Endothelial cell (in vitro differentiated cells): ENCODE data around the gene SPEF1. TPM values are rescaled to one million over a fixed set of nuclear protein-coding genes. Genes with fewer than 3 reads are reported as not detected.

Experiments
- DNase-seq: peaks from one replicate; pipeline ENCODE4 v3.0.0; 2021; ENCODE audit warnings: low spot score
- H3K27ac Mint-ChIP-seq: one replicate; pipeline ENCODE4 v1.8.0; 2021; ENCODE audit warnings: mixed read lengths, inconsistent platforms; ENCODE audit not compliant: unreplicated experiment
- H3K27me3 Mint-ChIP-seq: one replicate; pipeline ENCODE4 v1.8.0; 2021; ENCODE audit warnings: mild to moderate bottlenecking, moderate library complexity, mixed read lengths, inconsistent platforms; ENCODE audit not compliant: unreplicated experiment
- H3K36me3 Mint-ChIP-seq: one replicate; pipeline ENCODE4 v1.8.0; 2021; ENCODE audit warnings: mild to moderate bottlenecking, low read depth, mixed read lengths, inconsistent platforms; ENCODE audit not compliant: unreplicated experiment
- H3K4me1 Mint-ChIP-seq: one replicate; pipeline ENCODE4 v1.8.0; 2021; ENCODE audit warnings: mild to moderate bottlenecking, mixed read lengths, inconsistent platforms; ENCODE audit not compliant: unreplicated experiment
- H3K4me3 Mint-ChIP-seq: one replicate; pipeline ENCODE4 v1.8.0; 2021; ENCODE audit warnings: mild to moderate bottlenecking, mixed read lengths, inconsistent platforms; ENCODE audit not compliant: unreplicated experiment
- H3K9me3 Mint-ChIP-seq: one replicate; pipeline ENCODE4 v1.8.0; 2021; ENCODE audit warnings: mixed read lengths, inconsistent platforms; ENCODE audit not compliant: unreplicated experiment
- CTCF ChIP-seq: fragments of 200-600 bp; sonication (generic); IDR thresholded peaks from one replicate; pipeline ENCODE4 v1.5.0; 2021; ENCODE audit warnings: antibody characterized with exemption; ENCODE audit not compliant: unreplicated experiment
- total RNA-seq: library from RNA; stranded (reverse); fragmentation: NEBNext Ultra II Directional; extraction: Animal tissue kit (Norgen Biotek cat#: 25700); gene quantifications from one replicate; pipeline ENCODE4 v1.2.1, GENCODE V29; 2021; ENCODE audit not compliant: unreplicated experiment

SPEF1 gene
- total RNA-seq, 1 donor from 2014 or later = 0.23 TPM

- no peak for TF ChIP-seq CTCF
- no peaks in the 10 kb centered on the region for H3K9me3 Mint-ChIP-seq
- no peak overlapping the region for H3K27ac Mint-ChIP-seq
- peaks cover 8% of the 10 kb centered on the region for H3K27me3 Mint-ChIP-seq
- peaks cover 4% of the 10 kb centered on the region for H3K36me3 Mint-ChIP-seq
- no peak for DNase-seq
- peaks cover 6% of the 10 kb centered on the region for H3K4me1 Mint-ChIP-seq
- H3K4me3 Mint-ChIP-seq = no peak overlapping the region
Measured at GRCh38 chr20:3771552-3772058, 9.6 kb downstream of the SPEF1 start.

- peak; percentile 80 for DNase-seq
- Mint-ChIP-seq H3K4me3 (peak overlapping the region; percentile 88), H3K9me3 (no peaks in the 10 kb centered on the region), H3K27me3 (peaks cover 14% of the 10 kb centered on the region), H3K27ac (peak overlapping the region; percentile 89), H3K36me3 (peaks cover 4% of the 10 kb centered on the region), H3K4me1 (peaks cover 9% of the 10 kb centered on the region)
- TF ChIP-seq CTCF = peak; percentile 56
Measured at GRCh38 chr20:3768342-3769130, 12.7 kb downstream of the SPEF1 start.

GRCh38 chr20:3767427-3768341 is 13.6 kb downstream of the SPEF1 start, which contains the start of gene ADISSP:
Gene ADISSP, minus strand, starts transcription at chr20:3767753. Its CDS starts 7,653 bp downstream, at chr20:3760100.
- peak within 1 kb of the TSS; percentile 88 for H3K4me3 Mint-ChIP-seq
- peaks cover 9% of the 10 kb centered on the region for H3K4me1 Mint-ChIP-seq
- TF ChIP-seq CTCF = no peak
- no peaks in the 10 kb centered on the region for H3K9me3 Mint-ChIP-seq
- H3K36me3 Mint-ChIP-seq = peaks cover 4% of the 10 kb centered on the region
- peak; percentile 97 for DNase-seq
- peak within 1 kb of the TSS; percentile 89 for H3K27ac Mint-ChIP-seq
- peaks cover 14% of the 10 kb centered on the region for H3K27me3 Mint-ChIP-seq

- Mint-ChIP-seq H3K36me3 (peaks cover 4% of the 10 kb centered on the region), H3K27ac (no peak overlapping the region), H3K27me3 (peaks cover 10% of the 10 kb centered on the region), H3K9me3 (no peaks in the 10 kb centered on the region), H3K4me3 (peak overlapping the region; percentile 86), H3K4me1 (peaks cover 9% of the 10 kb centered on the region)
- no peak for TF ChIP-seq CTCF
- DNase-seq = no peak
Measured at GRCh38 chr20:3767110-3767426, 14.2 kb downstream of the SPEF1 start.
